ENCODE results near the gene CDH13.

Gene CDH13

DNA sequence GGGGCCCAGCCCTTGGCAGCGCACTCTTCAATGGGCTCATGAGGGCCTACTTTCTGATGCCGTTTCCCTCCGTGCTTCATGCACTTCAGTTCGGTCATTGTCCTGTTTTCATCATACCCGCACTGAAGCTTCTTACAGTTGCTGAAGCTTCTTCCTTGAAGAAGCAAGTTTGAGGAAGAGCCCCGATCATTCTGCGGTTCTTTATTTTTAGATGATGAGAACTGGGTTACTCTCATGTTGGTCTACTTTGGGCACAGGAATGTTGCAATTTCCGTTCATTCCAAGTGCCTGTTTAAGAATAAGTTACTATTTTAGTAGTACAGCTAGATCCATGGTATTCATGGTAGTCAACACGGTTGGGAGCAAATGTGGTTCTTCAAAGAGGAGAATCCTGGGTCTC lies 593.3 kb downstream of the CDH13 start:
- no peaks in the 10 kb centered on the region for H3K36me3 Mint-ChIP-seq (ENCODE audit: low read depth)
- no peaks in the 10 kb centered on the region for H3K9me3 Mint-ChIP-seq
- no peak overlapping the region for H3K27ac Mint-ChIP-seq
- no peak overlapping the region for H3K4me3 Mint-ChIP-seq
- H3K4me1 Mint-ChIP-seq (ENCODE audit: low read depth) = no peaks in the 10 kb centered on the region
- DNase-seq = no peak
- H3K27me3 Mint-ChIP-seq = no peaks in the 10 kb centered on the region

DNA sequence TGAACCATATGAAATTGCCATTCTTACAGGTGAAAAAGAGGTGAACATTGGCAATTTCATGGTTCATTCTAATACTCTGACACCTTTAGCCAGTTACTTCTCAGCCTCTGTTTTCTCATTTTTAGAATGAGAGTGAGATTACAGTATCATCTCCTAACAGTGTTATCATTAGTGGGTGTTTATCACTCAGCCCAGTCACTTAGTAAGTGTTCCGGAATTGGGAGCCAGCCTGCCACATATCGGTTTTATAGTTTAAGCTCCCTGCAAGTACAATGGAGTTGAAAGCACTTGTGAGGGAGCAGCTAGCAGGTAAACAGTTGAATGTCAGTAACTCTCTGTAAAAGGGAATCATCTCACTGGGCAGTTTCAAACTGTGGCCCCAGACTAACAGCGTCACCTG lies 597.9 kb downstream of the CDH13 start:
- Mint-ChIP-seq H3K9me3 (no peaks in the 10 kb centered on the region), H3K4me3 (no peak overlapping the region), H3K4me1 (ENCODE audit: low read depth) (no peaks in the 10 kb centered on the region), H3K27me3 (no peaks in the 10 kb centered on the region), H3K36me3 (ENCODE audit: low read depth) (no peaks in the 10 kb centered on the region), H3K27ac (no peak overlapping the region)
- no peak for DNase-seq

DNA sequence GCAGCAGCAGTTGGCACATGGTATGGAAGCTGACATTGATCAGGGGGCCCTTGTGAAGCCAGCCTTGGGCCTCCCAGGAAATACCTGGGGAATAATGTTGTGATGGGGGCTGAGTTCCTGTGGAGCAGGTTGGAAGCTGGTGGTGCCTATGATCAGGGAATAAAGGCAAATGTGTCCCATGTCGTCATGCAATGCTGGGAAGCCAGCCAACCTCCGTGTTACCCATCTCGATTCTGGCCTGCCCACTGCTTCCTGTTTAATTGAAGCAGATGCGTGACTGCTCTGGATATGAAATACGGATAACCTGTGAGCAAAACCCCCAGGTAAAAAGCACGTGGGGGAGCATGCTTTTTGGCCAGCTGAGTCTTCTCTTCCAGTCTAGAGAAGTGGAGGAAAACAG lies 600.6 kb downstream of the CDH13 start:
- no peaks in the 10 kb centered on the region for H3K9me3 Mint-ChIP-seq
- no peaks in the 10 kb centered on the region for H3K4me1 Mint-ChIP-seq (ENCODE audit: low read depth)
- H3K36me3 Mint-ChIP-seq (ENCODE audit: low read depth) = no peaks in the 10 kb centered on the region
- no peak for DNase-seq
- no peaks in the 10 kb centered on the region for H3K27me3 Mint-ChIP-seq
- no peak overlapping the region for H3K27ac Mint-ChIP-seq
- H3K4me3 Mint-ChIP-seq = no peak overlapping the region

GRCh38 chr16:83231729-83232128 lies 605.0 kb downstream of the CDH13 start:
- Mint-ChIP-seq H3K27ac (no peak overlapping the region), H3K36me3 (ENCODE audit: low read depth) (no peaks in the 10 kb centered on the region), H3K4me3 (no peak overlapping the region), H3K9me3 (peaks cover 3% of the 10 kb centered on the region), H3K4me1 (ENCODE audit: low read depth) (no peaks in the 10 kb centered on the region), H3K27me3 (no peaks in the 10 kb centered on the region)
- no peak for DNase-seq

GRCh38 chr16:83233153-83233552 lies 606.4 kb downstream of the CDH13 start:
- Mint-ChIP-seq H3K9me3 (peaks cover 5% of the 10 kb centered on the region), H3K27ac (no peak overlapping the region), H3K36me3 (ENCODE audit: low read depth) (no peaks in the 10 kb centered on the region), H3K4me1 (ENCODE audit: low read depth) (no peaks in the 10 kb centered on the region), H3K4me3 (no peak overlapping the region), H3K27me3 (no peaks in the 10 kb centered on the region)
- no peak for DNase-seq

- H3K4me3 Mint-ChIP-seq = no peak overlapping the region
- no peaks in the 10 kb centered on the region for H3K36me3 Mint-ChIP-seq (ENCODE audit: low read depth)
- H3K27ac Mint-ChIP-seq = no peak overlapping the region
- H3K9me3 Mint-ChIP-seq = peaks cover 3% of the 10 kb centered on the region
- no peaks in the 10 kb centered on the region for H3K4me1 Mint-ChIP-seq (ENCODE audit: low read depth)
- DNase-seq = no peak
- no peaks in the 10 kb centered on the region for H3K27me3 Mint-ChIP-seq
Measured at GRCh38 chr16:83238949-83239691, 612.4 kb downstream of the CDH13 start.

GRCh38 chr16:83244057-83244456 lies 617.3 kb downstream of the CDH13 start:
- no peaks in the 10 kb centered on the region for H3K36me3 Mint-ChIP-seq (ENCODE audit: low read depth)
- no peaks in the 10 kb centered on the region for H3K27me3 Mint-ChIP-seq
- DNase-seq = no peak
- H3K4me1 Mint-ChIP-seq (ENCODE audit: low read depth) = no peaks in the 10 kb centered on the region
- H3K27ac Mint-ChIP-seq = no peak overlapping the region
- H3K9me3 Mint-ChIP-seq = no peaks in the 10 kb centered on the region
- no peak overlapping the region for H3K4me3 Mint-ChIP-seq

- DNase-seq = no peak
- Mint-ChIP-seq H3K27ac (no peak overlapping the region), H3K4me3 (no peak overlapping the region), H3K27me3 (no peaks in the 10 kb centered on the region), H3K36me3 (ENCODE audit: low read depth) (no peaks in the 10 kb centered on the region), H3K9me3 (no peaks in the 10 kb centered on the region), H3K4me1 (ENCODE audit: low read depth) (no peaks in the 10 kb centered on the region)
Measured at GRCh38 chr16:83245061-83245460, 618.3 kb downstream of the CDH13 start.

DNA sequence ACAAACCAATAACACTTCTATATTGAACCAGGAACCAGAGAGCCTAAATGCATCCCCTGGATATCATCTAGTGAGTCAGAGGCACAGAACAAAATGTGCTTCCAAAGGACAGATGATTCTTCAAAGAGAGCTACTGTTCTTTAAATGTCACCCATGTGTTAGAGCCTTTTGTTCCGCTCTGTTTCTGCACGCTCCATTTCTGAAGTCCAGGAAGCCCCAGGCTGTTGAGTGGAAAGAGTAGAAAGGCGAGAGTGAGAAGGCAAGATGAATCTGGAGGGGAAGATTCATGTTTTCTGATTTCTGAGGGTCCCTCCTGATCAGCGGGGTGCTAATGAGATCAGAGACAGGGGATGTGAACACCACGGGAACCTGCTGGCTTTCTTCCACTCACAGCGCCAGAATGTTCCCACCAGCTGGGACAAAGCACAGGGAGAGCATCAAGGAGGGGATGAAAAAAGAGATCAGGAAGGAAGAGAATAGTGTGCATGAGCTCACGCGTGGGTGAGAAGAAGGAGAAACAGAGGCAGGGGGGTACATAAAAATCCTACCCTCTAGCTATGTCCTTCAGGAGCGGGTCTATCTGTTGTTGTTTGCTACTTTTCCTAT lies 621.1 kb downstream of the CDH13 start:
- Mint-ChIP-seq H3K9me3 (no peaks in the 10 kb centered on the region), H3K27ac (no peak overlapping the region), H3K4me3 (no peak overlapping the region), H3K36me3 (ENCODE audit: low read depth) (no peaks in the 10 kb centered on the region), H3K27me3 (no peaks in the 10 kb centered on the region), H3K4me1 (ENCODE audit: low read depth) (no peaks in the 10 kb centered on the region)
- no peak for DNase-seq

- Mint-ChIP-seq H3K9me3 (no peaks in the 10 kb centered on the region), H3K4me1 (ENCODE audit: low read depth) (no peaks in the 10 kb centered on the region), H3K27me3 (no peaks in the 10 kb centered on the region), H3K36me3 (ENCODE audit: low read depth) (no peaks in the 10 kb centered on the region), H3K4me3 (no peak overlapping the region), H3K27ac (no peak overlapping the region)
- no peak for DNase-seq
Measured at GRCh38 chr16:83248735-83249463, 622.1 kb downstream of the CDH13 start.

GRCh38 chr16:83253521-83253920 lies 626.8 kb downstream of the CDH13 start:
- no peak for DNase-seq
- H3K36me3 Mint-ChIP-seq (ENCODE audit: low read depth) = no peaks in the 10 kb centered on the region
- no peaks in the 10 kb centered on the region for H3K4me1 Mint-ChIP-seq (ENCODE audit: low read depth)
- H3K9me3 Mint-ChIP-seq = no peaks in the 10 kb centered on the region
- no peak overlapping the region for H3K4me3 Mint-ChIP-seq
- H3K27me3 Mint-ChIP-seq = no peaks in the 10 kb centered on the region
- no peak overlapping the region for H3K27ac Mint-ChIP-seq

- H3K9me3 Mint-ChIP-seq = peaks cover 5% of the 10 kb centered on the region
- no peaks in the 10 kb centered on the region for H3K27me3 Mint-ChIP-seq
- H3K27ac Mint-ChIP-seq = no peak overlapping the region
- H3K4me1 Mint-ChIP-seq (ENCODE audit: low read depth) = no peaks in the 10 kb centered on the region
- H3K4me3 Mint-ChIP-seq = no peak overlapping the region
- no peak for DNase-seq
- no peaks in the 10 kb centered on the region for H3K36me3 Mint-ChIP-seq (ENCODE audit: low read depth)
Measured at GRCh38 chr16:83258366-83258928, 631.7 kb downstream of the CDH13 start.

GRCh38 chr16:83266848-83267553 lies 640.2 kb downstream of the CDH13 start:
- Mint-ChIP-seq H3K4me3 (no peak overlapping the region), H3K4me1 (ENCODE audit: low read depth) (no peaks in the 10 kb centered on the region), H3K27me3 (peaks cover 2% of the 10 kb centered on the region), H3K36me3 (ENCODE audit: low read depth) (no peaks in the 10 kb centered on the region), H3K9me3 (peaks cover 5% of the 10 kb centered on the region), H3K27ac (no peak overlapping the region)
- no peak for DNase-seq

GRCh38 chr16:83268169-83268568 lies 641.4 kb downstream of the CDH13 start:
- H3K9me3 Mint-ChIP-seq = peaks cover under 1% of the 10 kb centered on the region
- no peak overlapping the region for H3K4me3 Mint-ChIP-seq
- no peak for DNase-seq
- H3K36me3 Mint-ChIP-seq (ENCODE audit: low read depth) = no peaks in the 10 kb centered on the region
- H3K4me1 Mint-ChIP-seq (ENCODE audit: low read depth) = no peaks in the 10 kb centered on the region
- H3K27me3 Mint-ChIP-seq = peaks cover 2% of the 10 kb centered on the region
- no peak overlapping the region for H3K27ac Mint-ChIP-seq

All from activated T-cell treated with anti-CD3 and anti-CD28 coated beads, Interleukin-2, amount 50 U/mL, for 24 hours (primary cell).